Lung microvascular endothelial cell (primary cell): Measurements from ENCODE around the gene USH1C. TPM values are rescaled to one million over a fixed set of nuclear protein-coding genes. Genes with fewer than 3 reads are reported as not detected.

Experiments used
- DNase-seq, 2 donors: peaks; one replicate each; pipeline versions ENCODE4 v3.0.0 to v3.0.0-alpha.2; 2010; ENCODE audit warnings: low read depth in 2 of 2
- total RNA-seq: library from RNA; depleted of rRNA; stranded (reverse); fragments of >200 nt; gene quantifications from 2 replicates; pipeline ENCODE4 v1.2.1, GENCODE V29; 2014

USH1C gene
- not detected in 2 replicates for total RNA-seq

GRCh38 chr11:17544181-17544622 is at the start of gene USH1C:
Gene USH1C, minus strand, starts transcription at chr11:17544416. Its CDS starts 109 bp downstream, at chr11:17544307.
- DNase-seq = no peak

GRCh38 chr11:17593466-17594245 is 49.4 kb upstream of the USH1C start:
- DNase-seq = peak in 1 of 2 donors; percentile 29

GRCh38 chr11:17591293-17591692 is 47.1 kb upstream of the USH1C start:
- DNase-seq = no peak

GRCh38 chr11:17590463-17590862 is 46.2 kb upstream of the USH1C start:
- DNase-seq = no peak

- DNase-seq = no peak
Measured at GRCh38 chr11:17588721-17589120, 44.5 kb upstream of the USH1C start.

- DNase-seq = no peak
Measured at GRCh38 chr11:17588166-17588565, 44.0 kb upstream of the USH1C start.

- no peak for DNase-seq
Measured at GRCh38 chr11:17585911-17586695, 41.9 kb upstream of the USH1C start.

- DNase-seq = no peak
Measured at GRCh38 chr11:17581732-17582053, 37.5 kb upstream of the USH1C start.

- DNase-seq = no peak
Measured at GRCh38 chr11:17581036-17581731, 37.0 kb upstream of the USH1C start.

GRCh38 chr11:17580271-17580670 is 36.1 kb upstream of the USH1C start:
- no peak for DNase-seq

- DNase-seq = no peak
Measured at GRCh38 chr11:17579451-17579850, 35.2 kb upstream of the USH1C start.

GRCh38 chr11:17578958-17579357 is 34.7 kb upstream of the USH1C start:
- no peak for DNase-seq

GRCh38 chr11:17578296-17578695 is 34.1 kb upstream of the USH1C start:
- no peak for DNase-seq

GRCh38 chr11:17575431-17576425 is 31.5 kb upstream of the USH1C start:
- DNase-seq = no peak

- DNase-seq = no peak
Measured at GRCh38 chr11:17574141-17575091, 30.2 kb upstream of the USH1C start.

- DNase-seq = no peak
Measured at GRCh38 chr11:17573526-17573925, 29.3 kb upstream of the USH1C start.

- DNase-seq = no peak
Measured at GRCh38 chr11:17572791-17573460, 28.7 kb upstream of the USH1C start.

GRCh38 chr11:17572359-17572690 is 28.1 kb upstream of the USH1C start:
- no peak for DNase-seq
